Posterior vena cava (tissue), 2 donors: ENCODE results near the gene PTPRG. TPM values are rescaled to one million over a fixed set of nuclear protein-coding genes. Genes with fewer than 3 reads are reported as not detected.
"Not testable (repeated sequence)": the region's sequence is repeated elsewhere in the genome, so short reads cannot be mapped to it uniquely, and the experiment has no call there.

Experiments
- DNase-seq: peaks from one replicate; pipeline ENCODE4 v3.0.0-alpha.2; 2020; ENCODE audit warnings: low spot score
- intact Hi-C, 2 donors: fragments of 100-400 bp; cut with DNase I; formaldehyde crosslinking; loops; one replicate each; pipeline versions ENCODE4 v1.14.1 to v1.14.2; 2022 to 2023
- total RNA-seq, 2 donors: library from RNA; stranded (reverse); fragmentation: NEBNext Ultra II Directional; extraction: Animal tissue kit (Norgen Biotek cat#: 25700); gene quantifications; one replicate each; pipeline ENCODE4 v1.2.1, GENCODE V29; 2021
- donor health status: DM: yes; HTN: yes; CAD: no.
- donor health status: DM: yes; HTN: yes; CAD: no.

Gene PTPRG
- total RNA-seq, 2 donors from 2014 or later = 80.4 to 98.0 TPM

DNA sequence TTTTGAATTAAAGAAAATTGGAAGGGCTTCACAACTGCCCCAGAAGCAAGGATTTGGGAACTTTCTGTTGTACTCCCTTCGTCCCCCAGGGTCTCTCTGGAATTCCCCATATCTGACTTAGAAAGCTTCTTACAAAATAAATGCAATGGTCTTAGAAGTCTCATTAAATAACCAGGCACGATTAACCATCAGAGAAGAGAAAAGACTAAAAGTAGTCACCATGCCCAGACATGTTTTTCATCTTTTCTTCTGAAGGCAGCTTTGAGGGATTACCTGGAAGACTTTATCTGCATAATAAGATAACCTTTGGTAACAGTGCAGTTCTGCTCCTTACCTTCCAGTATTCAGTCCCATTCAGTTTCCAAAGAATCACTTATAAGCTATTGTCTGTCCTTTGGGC, 135.9 kb downstream of the PTPRG start:
- intact Hi-C loops = no loop called here
- no peak for DNase-seq

DNA sequence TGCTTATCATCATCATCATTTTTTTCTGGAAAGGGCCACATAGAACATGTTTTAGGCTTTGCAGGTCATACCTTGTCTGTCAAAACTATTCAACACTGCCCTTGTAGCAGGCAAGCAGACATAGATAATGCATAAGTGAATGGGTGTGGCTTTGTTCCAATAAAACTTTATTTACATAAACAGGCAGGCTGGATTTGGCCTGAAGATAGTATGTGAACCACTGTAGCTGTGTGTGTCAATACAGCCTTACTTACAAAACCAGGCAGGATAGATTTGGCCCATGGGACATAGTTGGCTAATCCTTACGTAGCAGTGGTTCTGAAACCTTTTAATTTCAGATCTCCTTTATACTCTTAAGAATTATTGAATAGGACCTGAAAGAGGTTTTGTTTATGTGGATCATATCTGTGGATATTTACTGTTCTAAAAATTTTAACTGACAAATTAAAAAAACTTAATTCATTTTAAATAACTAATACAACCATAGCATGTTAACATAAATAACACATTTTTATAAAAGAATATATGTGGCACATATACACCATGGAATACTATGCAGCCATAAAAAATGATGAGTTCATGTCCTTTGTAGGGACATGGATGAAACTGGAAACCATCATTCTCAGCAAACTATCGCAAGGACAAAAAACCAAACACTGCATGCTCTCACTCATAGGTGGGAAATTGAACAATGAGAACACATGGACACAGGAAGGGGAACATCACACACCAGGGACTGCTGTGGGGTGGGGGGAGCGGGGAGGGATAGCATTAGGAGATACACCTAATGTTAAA, 137.1 kb downstream of the PTPRG start:
- DNase-seq, intact Hi-C loops: not testable (repeated sequence)

DNA sequence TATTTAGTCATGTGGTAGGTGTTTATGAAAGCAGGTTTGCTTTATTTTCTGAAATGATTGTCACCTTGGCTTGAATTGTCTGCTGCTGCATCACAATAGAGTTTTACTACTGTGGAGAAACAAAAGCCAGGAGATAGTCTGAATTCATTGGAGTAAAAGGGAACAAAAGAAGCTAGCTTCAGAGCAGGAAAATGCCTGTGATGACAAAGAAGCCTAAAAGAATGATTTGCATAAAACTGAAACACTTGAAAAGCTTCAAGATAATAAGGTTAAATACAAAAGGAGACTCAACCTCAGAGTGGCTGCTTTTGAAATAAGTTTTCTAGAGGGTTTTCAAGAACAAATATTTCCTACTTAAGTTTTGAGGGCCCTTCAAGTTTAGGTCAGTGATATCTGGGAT, 138.3 kb downstream of the PTPRG start:
- intact Hi-C loops = no loop called here
- DNase-seq = no peak

DNA sequence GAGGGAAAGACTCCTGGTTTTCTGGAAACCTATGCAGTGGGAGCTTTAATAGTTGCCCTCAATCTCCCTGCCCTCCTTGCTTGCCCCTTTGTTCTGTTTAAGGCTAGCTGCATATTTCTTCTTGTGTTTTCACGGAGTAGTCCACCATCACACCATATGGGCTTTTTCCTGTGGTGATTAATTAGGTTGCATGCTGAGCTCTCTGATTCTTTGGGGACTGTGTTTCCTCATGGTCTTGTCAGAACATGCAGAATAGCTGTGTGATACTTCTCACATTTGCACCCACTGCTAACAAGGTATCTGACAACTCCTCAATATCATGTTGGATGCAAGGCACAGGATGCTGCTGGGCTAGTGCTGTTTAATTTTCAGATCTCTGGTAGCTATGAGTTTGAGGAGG, 139.6 kb downstream of the PTPRG start:
- intact Hi-C loops = no loop called here
- DNase-seq = no peak

DNA sequence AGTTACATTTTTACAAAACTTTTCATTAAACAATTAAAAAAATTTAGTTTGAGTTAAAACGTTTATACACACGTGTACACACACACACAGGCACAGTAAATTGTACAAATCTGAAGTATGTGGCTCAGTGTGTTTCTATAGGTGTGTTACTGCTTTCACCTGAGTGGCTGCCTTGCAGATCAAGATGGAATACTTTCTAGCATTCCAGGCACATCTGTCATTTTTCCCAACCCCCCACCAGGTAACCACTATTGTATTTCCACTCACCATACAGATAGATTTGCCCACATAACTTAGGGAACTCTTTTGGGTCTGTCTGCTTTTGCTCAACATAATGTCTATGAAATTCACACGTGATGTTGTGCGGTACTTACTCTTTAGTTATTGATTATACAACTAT, 141.1 kb downstream of the PTPRG start:
- DNase-seq = no peak
- intact Hi-C loops = no loop called here

DNA sequence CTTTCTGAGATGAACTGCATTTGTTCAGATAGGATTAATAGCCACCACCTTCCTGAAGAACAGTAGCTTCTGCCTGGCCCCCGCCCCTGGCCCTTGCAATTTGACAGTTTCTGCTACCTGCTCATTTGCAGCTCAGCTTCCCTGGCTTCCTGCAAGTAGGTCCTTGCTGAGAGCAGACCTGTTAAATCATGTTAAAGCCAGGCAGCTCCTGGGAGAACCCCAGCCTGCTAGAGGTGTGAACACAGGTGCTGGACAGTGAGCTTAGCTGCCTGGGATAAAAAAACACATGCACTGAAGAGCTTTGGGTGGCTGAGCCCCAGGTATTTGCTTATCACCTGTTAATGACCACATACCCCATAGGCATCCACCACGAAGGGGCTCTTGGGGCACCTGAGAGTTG, 143.4 kb downstream of the PTPRG start:
- intact Hi-C loops = no loop called here
- DNase-seq = no peak

DNA sequence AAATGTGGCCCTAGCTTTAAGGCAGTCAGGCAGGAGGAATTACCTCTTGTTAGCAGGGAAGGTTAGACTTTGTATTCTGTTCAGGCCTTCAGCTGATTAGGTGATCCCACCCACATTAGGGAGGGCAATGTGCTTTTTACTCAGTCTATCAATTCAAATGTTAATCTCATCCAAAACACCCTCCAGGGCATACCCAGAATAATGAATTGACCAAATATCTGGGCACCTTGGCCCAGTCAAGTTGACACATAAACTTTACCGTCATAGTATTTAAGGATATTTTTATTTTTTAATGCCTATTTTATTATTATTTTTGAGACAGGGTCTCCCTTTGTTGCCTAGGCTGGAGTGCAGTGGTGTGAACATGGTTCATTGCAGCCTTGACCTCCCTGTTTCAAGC, 146.1 kb downstream of the PTPRG start:
- intact Hi-C loops = no loop called here
- no peak for DNase-seq

DNA sequence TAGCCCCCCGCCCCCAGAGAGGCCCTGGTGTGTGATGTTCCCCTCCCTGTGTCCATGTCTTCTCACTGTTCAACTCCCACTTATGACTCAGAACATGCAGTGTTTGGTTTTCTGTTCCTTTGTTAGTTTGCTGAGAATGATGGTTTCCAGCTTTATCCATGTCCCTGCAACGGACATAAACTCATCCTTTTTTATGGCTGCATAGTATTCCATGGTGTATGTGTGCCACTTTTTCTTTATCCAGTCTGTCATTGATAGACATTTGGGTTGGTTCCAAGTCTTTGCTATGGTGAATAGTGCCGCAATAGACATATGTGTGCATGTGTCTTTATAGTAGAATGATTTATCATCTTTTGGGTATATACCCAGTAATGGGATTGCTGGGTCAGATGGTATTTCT, 149.5 kb downstream of the PTPRG start:
- DNase-seq, intact Hi-C loops: not testable (repeated sequence)

DNA sequence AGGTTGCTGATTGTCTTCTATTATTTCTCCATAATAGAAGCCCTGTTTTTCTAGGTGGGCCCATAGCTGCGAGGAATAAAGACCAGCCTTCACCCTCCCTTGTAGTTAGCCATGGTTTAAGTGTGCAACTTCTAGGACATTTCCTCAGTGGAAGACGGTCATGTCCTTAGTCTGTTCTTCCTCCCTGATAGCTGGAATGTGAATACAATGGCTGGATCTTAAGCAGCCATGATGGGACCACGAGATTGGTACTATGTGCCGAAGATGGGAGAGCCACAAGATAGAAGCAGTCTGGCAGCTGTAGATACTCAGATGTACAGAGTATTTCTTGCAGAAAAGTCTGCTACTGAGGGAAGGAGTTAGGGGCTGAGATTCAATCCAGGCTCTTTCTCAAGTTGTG, 152.9 kb downstream of the PTPRG start:
- DNase-seq = no peak
- intact Hi-C loops = no loop called here

DNA sequence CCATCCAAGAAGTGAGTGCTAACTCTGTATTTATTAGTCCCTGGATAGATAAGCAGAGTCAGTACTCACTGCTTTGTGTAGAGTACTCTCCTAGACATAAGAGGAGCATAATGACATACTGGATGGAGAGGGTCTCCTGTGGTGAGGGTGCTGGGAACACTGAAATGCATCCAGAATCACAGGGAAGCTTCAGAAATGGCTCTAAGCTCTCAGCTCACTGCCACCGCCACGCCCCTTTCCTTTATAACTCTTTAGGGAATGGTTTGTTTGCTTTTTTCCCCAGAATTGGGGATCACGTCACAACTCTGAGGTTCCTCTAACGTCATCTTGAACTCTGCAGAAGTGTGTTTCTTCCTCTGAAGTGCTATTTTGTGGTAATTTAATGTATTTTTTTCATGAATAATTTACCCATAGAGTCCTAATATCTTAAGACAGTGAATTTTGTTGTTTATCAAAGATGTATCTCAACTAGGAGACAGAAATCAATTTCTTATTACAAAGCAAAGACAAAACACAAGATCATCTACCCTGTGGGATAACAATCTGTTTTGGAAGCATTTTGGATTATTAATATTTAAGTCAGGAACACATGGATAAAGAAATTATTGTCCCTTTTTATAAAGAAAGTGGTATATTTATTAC, 154.6 kb downstream of the PTPRG start:
- DNase-seq = no peak
- intact Hi-C loops = no loop called here

DNA sequence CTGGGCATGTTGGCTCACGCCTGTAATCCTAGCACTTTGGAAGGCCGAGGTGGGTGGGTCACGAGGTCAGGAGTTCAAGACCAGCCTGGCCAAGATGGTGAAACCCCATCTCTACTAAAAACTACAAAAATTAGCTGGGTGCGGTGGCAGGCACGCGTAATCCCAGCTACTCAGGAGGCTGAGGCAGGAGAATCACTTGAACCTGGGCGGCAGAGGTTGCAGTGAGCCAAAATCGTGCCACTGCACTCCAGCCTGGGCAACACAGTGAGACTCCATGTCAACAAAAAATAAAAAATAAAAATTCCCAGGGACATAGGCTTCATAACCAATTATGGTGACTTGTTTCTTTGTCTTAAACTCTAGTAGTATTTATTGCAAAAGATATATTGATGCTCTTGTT, 155.3 kb downstream of the PTPRG start:
- intact Hi-C loops, DNase-seq: not testable (repeated sequence)

DNA sequence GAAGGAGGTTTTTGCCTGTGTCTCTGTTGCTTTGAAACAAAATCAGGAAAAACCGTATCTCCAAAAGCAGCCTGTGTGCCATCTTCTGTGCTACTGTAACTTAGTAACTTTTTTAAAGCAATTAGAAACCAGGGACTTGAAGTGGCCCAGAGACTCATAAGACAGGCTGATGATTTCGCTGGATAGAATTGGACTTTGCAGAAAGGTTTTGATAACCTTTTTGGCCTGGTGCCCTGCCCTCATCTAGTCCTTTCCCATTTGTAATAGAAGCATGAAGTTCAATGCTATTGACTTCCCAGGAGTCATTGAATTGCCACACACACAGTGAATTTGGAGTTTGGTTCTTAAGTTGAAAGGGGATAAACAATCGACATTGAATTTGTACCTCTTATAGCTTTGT, 157.2 kb downstream of the PTPRG start:
- intact Hi-C loops = no loop called here
- no peak for DNase-seq

DNA sequence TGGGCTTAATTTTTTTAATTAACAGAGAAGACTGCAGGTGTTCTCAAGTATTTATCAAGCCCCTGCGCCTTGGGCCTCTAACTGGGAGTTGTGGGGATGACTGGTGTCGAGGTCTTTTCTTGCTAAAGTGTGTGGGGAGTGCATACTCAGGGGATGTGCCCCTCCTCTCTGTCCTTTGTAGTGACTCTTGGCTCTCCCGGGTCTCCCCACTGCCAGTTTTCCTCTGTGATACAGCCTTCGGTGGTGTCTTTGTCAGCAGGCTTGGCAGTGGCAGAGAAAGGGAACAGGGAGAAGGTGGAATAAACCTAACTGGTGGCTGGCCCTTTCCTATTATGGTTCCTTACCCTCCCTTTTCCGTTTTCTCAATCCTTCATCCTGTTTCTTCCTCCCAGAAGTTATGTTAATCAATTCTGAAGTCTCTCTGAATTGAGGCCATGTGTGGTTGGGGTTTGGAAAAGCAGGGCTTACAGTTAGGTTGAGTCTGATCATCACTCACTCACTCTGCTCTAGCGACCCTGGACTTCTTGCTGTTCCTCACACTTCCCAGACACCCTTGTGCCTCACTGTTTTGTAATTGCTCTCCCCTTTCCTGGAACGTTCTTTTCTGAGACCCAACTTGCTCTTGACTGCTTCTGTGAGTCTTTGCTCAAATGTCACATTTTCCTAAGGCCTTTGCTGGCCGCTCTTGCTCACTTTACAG, 158.1 kb downstream of the PTPRG start:
- intact Hi-C loops = no loop called here
- DNase-seq = no peak

DNA sequence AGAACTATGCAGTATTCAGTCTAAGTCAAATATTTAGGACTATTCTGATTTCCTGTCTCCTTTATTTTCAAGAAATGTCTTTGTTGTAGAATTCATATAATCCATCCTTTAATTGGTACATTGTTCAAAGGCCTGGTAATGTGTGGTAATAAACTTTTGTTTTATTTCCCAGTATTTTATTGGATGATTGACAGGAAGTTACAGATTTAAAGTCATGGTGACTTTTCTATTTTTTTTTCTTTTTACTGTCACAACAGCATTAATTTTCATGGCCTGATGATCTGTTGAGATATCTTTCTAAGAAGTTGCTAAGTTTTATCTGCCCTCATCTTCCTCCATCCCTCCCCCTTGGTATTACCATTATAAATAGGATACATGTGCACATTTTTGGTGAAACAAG, 161.7 kb downstream of the PTPRG start:
- intact Hi-C loops = no loop called here
- DNase-seq = no peak

DNA sequence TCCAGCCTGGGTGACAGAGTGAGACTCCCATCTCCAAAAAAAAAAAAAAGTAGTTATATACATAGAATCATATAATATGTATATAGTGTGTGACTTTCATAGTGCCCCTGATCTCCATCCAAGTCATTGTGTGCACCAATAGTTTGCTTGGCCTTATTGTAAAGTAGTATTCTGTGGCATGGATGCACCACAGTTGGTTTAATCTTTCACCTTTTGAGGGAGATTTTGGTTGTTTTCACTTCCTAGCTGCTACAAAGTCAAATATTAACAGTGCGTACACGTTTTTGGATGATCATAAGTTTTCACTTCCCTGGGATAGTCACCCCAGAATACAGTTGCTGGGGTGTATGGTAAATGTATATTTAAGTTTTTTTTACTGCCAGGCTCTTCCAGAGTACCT, 162.8 kb downstream of the PTPRG start:
- intact Hi-C loops = no loop called here

DNA sequence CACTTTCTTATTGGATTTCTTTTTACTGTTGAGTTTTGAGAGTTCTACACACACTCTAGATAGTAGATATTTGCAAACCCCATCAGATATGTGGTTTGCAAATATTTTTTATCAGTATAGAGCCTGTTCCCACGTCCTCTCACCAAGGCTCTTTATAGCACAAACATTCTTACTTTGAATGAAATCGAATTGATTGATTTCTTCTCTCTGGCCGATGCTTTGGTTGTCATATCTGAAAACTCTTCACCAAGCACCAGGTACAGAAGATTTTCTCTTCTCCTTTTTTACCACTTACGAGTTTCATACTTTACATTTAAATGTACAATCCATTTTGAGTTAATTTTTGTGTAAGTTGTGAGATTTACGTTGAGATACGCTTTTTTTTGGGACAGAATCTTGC, 163.4 kb downstream of the PTPRG start:
- intact Hi-C loops = no loop called here
- no peak for DNase-seq

More for the DNA sequence above, 162.8 kb downstream of the PTPRG start:
- no peak for DNase-seq

DNA sequence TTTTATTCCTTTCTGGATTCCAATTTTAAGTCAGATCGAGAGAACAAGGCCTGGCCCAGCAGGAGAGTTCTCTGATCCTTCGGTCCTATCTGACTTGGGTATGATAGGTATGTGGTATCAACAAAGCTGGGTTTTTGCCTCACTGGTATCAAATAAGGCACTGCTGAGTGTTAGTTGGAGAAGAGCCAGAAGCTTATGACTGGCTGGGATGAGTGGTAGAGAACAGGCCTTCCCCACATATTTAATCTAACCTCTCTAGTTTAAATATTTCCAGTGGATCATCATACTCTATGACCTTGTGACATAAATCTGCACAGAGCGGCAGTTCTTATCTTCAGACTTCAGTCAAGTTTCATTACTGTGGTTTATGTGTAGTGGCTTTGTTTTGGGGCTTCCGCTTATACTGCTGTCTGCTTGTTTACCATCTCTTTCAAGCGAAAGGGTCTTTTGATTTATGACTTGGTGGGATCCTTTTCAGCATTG, 164.5 kb downstream of the PTPRG start:
- intact Hi-C loops = no loop called here
- no peak for DNase-seq

DNA sequence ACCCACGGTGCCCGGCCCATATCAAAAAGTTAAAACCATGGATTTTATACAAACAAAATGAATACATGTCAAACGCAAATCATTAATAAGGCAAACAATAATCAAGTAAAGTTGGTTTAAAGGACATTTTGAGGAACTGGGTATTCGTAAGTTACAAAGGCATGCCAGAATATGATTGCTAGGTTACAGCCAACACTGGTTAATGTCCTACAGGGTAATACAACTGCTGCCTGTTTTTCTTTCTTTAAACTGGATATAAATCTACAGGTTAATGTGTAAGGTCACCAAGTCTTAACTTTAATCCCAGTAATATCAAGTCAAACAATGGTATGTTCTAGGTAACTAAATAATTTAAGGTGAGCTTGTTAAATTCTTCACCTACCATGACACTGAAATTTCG, 166.1 kb downstream of the PTPRG start:
- intact Hi-C loops = no loop called here
- no peak for DNase-seq

DNA sequence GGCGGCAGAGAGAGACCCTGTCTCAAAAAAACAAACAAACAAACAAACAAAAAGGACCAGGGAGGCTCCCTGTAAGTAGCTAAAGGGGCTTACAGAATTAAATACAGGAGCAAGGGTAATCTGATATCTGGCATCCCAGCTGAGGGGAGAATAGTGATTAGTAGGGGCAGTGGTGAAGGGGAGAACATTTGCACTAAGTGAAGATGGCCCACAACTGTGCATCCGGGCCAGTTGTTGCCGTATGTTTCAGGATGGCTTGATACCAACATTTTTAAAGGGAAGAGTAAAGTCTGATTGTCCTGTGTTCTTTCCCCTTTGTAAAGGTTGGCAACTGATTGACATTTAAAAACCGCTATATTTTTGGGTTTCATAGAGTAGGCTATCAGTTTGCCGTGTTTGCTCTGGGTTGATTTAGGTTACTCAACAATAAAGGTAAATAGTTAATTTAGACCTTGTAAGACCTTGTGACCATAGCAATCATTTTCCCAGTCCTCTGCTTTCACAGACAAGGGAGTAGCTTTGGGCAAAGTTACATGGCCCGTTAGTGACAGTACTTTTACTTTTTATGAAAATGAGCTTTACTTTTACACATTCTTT, 167.8 kb downstream of the PTPRG start:
- intact Hi-C loops = no loop called here
- DNase-seq = no peak

DNA sequence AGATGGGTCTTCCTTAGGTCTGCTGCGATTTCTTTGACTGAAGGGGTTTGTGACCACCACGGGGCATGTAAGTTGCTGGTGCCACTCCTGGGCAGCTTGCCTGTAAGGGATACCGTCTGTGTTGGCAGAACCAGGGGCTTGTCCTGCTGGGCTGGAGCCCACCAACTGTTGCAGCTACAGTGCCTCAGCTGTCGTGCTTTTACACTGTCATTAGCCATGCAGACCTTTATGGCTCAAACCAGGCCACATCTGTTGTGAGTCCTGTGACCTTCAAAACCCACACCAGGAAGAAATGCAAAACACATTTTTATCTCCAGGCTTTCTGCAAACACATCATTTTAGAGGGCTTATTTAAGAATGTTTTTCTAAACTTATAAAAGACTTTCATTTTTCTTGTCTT, 168.7 kb downstream of the PTPRG start:
- intact Hi-C loops = no loop called here
- DNase-seq = no peak
